Activated CD8-positive, alpha-beta T cell treated with anti-CD3 and anti-CD28 coated beads, Interleukin-2, amount 10 ng/mL, durations not matched to agents 7 days and 5 days (primary cell): Measurements from ENCODE around the gene DTX1. TPM values are rescaled to one million over a fixed set of nuclear protein-coding genes. Genes with fewer than 3 reads are reported as not detected.

Experiments used
- ATAC-seq: fragments of 150-1000 bp; cut with Tn5 transposase; one replicate; pipeline ENCODE4 v1.10.0; 2021; ENCODE audit warnings: moderate library complexity
- CTCF ChIA-PET: fragments of 350-600 bp; sonication (Branson Sonifier 250); formaldehyde crosslinking; loops from one replicate; lab custom pipeline; 2021; ENCODE audit warnings: antibody characterized with exemption; lab: Charles Lee
- POLR2A ChIA-PET: fragments of 350-600 bp; sonication (Branson Sonifier 250); formaldehyde crosslinking; loops from one replicate; lab custom pipeline; 2021; ENCODE audit warnings: antibody characterized with exemption; lab: Charles Lee
- DNase-seq: peaks from one replicate; pipeline ENCODE4 v3.0.0-alpha.2; 2020
- H3K27ac Mint-ChIP-seq: one replicate; pipeline ENCODE4 v1.8.0; 2021; ENCODE audit warnings: mild to moderate bottlenecking, mixed read lengths
- H3K27me3 Mint-ChIP-seq: one replicate; pipeline ENCODE4 v1.8.0; 2021; ENCODE audit warnings: low read depth, mixed read lengths
- H3K36me3 Mint-ChIP-seq: one replicate; pipeline ENCODE4 v1.8.0; 2021; ENCODE audit warnings: low read depth, mixed read lengths
- H3K4me1 Mint-ChIP-seq: one replicate; pipeline ENCODE4 v1.8.0; 2021; ENCODE audit warnings: low read depth, mixed read lengths
- H3K4me3 Mint-ChIP-seq: one replicate; pipeline ENCODE4 v1.8.0; 2021; ENCODE audit warnings: mild to moderate bottlenecking, mixed read lengths
- H3K9me3 Mint-ChIP-seq: one replicate; pipeline ENCODE4 v1.8.0; 2022; ENCODE audit warnings: mixed read lengths; ENCODE audit not compliant: insufficient read depth
- total RNA-seq, 2 experiments: library from RNA; stranded (reverse); gene quantifications; one replicate each; pipeline ENCODE4 v1.2.3, GENCODE V29; 2021

The DTX1 gene
- total RNA-seq, 2 experiments from 2014 or later: not detected

GRCh38 chr12:113145720-113146551, 89.4 kb downstream of the DTX1 start:
- H3K4me1 Mint-ChIP-seq: no peaks in the 10 kb centered on the region
- peaks cover 20% of the 10 kb centered on the region for H3K27me3 Mint-ChIP-seq
- H3K27ac Mint-ChIP-seq: no peak overlapping the region
- POLR2A ChIA-PET: no interaction called here
- ATAC-seq: no peak
- H3K4me3 Mint-ChIP-seq: no peak overlapping the region
- no peak for DNase-seq
- H3K9me3 Mint-ChIP-seq: no peaks in the 10 kb centered on the region
- CTCF ChIA-PET: no interaction called here
- no peaks in the 10 kb centered on the region for H3K36me3 Mint-ChIP-seq

- no peaks in the 10 kb centered on the region for H3K9me3 Mint-ChIP-seq
- no peaks in the 10 kb centered on the region for H3K36me3 Mint-ChIP-seq
- ChIA-PET POLR2A (no interaction called here), CTCF (no interaction called here)
- DNase-seq (no peak), ATAC-seq (no peak)
- no peak overlapping the region for H3K27ac Mint-ChIP-seq
- H3K4me3 Mint-ChIP-seq: no peak overlapping the region
- peaks cover 22% of the 10 kb centered on the region for H3K27me3 Mint-ChIP-seq
- H3K4me1 Mint-ChIP-seq: peaks cover 2% of the 10 kb centered on the region
Observed at GRCh38 chr12:113146999-113147398, 90.5 kb downstream of the DTX1 start.

Other genes starting within 250 kb of the DTX1 start
- gene OAS1, start 149.8 kb upstream of the DTX1 start, total RNA-seq: 100 to 1,000 TPM; 143 to 146 TPM
- gene OAS3, start 118.3 kb upstream of the DTX1 start, total RNA-seq: 100 to 1,000 TPM; 199 to 202 TPM
- gene OAS2, start 78.2 kb upstream of the DTX1 start, total RNA-seq: 100 to 1,000 TPM; 237 to 242 TPM
- gene RASAL1, start 79.0 kb downstream of the DTX1 start, total RNA-seq: under 1 TPM; 0.26 to 0.47 TPM
- gene CFAP73, start 93.0 kb downstream of the DTX1 start, total RNA-seq: under 1 TPM; 0.23 to 0.34 TPM
- gene DDX54, start 128.7 kb downstream of the DTX1 start, total RNA-seq: 10 to 100 TPM; 79.4 to 82.0 TPM
- gene RITA1, start 129.0 kb downstream of the DTX1 start, total RNA-seq: 10 to 100 TPM; 21.0 to 22.6 TPM
- gene TPCN1, start 164.7 kb downstream of the DTX1 start, total RNA-seq: 10 to 100 TPM; 13.7 to 16.1 TPM